Inflammatory macrophage treated with lipopolysaccharide for 4 hours (primary cell): ENCODE data around the gene FANCB.
A peak's percentile ranks its signal among the peaks of the same experiment; 100 is the strongest.

Experiments used
- DNase-seq: peaks from one replicate; pipeline ENCODE4 v3.0.0-alpha.2; 2020

Gene FANCB

GRCh38 chrX:14872851-14873675 is at the start of gene FANCB, which contains the start of gene MOSPD2:
Gene FANCB, minus strand, starts transcription at chrX:14873069. Its CDS starts 7,559 bp downstream, at chrX:14865510.
Gene MOSPD2, plus strand, starts transcription at chrX:14873421. Its CDS starts 108 bp downstream, at chrX:14873529.
- peak; percentile 94 for DNase-seq

- DNase-seq: no peak
Measured at GRCh38 chrX:14922437-14922836, 49.6 kb upstream of the FANCB start.

DNA sequence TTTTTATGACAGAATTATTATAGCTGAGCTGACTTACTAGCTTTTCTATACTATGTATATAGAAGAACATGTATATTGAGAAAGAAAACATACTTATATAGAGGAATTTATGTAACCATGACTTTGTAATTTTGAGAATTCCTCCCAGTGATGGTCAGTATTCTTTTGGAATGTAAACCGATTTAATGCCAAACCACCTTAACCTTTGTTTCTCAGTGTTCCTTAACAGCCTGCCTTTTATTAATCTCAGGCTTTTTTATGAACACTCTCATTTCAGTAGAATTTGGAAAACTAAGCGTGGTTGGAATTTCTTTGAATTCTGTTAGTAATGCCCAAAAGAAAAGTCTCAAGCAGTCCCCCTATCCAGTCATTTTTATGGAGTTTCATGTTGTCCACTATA is 47.3 kb upstream of the FANCB start:
- DNase-seq: no peak

DNA sequence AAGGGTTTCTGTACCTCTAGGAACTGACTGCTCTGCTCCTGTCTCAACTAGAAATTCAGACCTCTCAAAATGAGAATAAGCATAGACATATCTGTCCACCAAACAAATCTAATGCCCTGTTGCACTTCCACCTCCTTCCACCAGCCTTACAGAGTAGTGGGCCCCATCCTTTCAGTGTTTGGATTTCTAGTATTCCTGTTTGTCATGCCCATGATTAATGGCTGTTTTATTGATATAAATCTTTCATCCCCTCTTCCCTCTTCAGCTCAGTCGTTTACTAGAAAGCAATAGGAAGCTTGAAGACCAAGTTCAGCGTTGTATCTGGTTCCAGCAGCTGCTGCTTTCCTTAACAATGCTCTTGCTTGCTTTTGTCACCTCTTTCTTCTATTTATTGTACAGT is 46.5 kb upstream of the FANCB start:
- DNase-seq: no peak

- DNase-seq: no peak
Measured at GRCh38 chrX:14916017-14916674, 43.3 kb upstream of the FANCB start.

- no peak for DNase-seq
Measured at GRCh38 chrX:14915596-14915995, 42.7 kb upstream of the FANCB start.

GRCh38 chrX:14913241-14913640 is 40.4 kb upstream of the FANCB start:
- DNase-seq: no peak

DNA sequence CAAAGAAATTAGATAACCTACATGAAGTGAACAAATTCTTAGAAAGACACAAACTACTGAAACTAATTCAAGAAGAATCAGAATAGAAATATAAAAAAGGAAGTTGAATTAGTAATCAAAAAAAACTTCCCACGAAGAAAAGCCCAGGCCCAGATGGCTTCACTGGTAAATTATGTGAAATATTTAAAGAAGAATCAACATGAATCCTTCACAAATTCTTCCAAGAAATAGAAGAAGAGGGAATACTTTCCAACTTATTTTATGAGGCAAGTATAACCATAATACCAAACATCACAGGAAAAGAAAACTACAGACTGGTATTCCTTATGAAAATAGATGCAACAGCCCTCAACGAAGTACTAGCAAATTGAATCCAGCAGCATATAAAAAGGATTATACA is 31.0 kb upstream of the FANCB start:
- DNase-seq: peak; percentile 24

DNA sequence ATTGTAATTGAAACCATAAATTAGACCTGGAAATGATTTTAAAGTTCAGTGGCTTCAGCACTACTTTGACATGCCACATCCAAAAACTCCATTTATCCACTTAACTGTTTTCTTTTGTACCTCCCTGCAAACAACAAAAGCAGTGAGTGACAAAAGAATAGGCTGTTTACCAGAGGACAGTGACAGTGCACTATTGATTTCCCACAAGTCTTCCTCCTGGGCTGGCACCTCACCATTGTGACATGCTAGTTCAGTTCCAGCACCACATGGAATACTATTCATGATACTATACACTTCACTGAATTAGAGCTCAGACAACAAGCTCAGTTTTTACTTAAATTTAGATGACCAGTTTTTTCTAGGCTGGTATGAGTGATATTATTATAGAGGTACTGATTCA is 29.7 kb upstream of the FANCB start:
- DNase-seq: no peak

DNA sequence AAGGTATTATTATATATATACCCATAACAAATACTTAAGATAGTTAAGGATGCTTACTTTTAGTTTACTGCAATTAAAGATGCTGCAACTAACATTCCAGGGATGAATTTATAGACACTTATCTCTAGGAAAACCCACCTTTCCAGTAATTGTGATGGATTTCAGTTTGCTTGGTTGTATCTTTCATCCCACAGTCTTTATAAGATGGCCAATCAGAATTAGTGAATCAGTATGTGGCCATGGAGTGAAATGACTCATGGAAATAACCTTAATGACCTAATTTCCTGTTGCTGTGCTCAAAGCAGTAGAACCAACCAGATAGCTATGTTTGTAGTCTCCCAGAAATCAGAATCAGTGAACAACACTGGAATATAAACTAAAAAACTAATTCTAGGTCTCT is 26.7 kb upstream of the FANCB start:
- DNase-seq: peak; percentile 66

DNA sequence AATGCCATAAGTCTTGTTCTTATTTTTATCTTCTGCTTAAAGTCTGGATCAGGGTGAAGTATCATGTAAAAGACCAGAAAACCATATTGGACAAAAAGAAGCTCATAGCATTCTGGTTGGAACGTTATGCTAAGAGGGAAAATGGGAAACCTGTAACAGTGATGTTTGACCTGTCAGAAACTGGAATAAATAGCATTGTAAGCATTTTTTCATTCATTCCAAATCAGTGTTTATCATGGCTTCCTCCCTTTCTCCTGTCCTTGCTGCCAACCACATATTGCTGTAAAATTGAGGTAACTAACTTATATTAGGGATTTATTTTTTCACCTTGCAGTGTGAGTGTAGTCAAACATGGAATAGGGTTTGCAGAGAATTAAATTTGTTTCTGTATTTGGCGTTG is 24.2 kb upstream of the FANCB start:
- DNase-seq: no peak

GRCh38 chrX:14896273-14896672 is 23.4 kb upstream of the FANCB start:
- no peak for DNase-seq

DNA sequence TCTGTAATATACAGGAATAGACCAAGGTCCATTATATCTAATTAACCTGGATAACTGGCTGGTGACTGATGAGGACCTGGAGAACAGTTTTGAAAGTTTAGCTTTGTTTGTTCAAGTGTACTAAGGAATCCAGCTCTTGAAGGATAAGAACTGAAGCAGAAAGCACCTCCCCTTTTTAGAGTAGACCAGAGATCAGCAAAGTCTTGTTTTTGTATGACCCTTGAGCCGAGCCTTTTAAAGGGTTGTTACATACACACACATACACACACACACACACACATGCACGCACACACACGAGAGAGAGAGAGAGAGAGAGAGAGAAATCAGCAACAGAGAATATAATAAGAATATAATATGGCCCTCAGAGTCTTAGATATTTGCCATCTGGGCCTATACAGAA is 13.4 kb upstream of the FANCB start:
- DNase-seq: no peak

DNA sequence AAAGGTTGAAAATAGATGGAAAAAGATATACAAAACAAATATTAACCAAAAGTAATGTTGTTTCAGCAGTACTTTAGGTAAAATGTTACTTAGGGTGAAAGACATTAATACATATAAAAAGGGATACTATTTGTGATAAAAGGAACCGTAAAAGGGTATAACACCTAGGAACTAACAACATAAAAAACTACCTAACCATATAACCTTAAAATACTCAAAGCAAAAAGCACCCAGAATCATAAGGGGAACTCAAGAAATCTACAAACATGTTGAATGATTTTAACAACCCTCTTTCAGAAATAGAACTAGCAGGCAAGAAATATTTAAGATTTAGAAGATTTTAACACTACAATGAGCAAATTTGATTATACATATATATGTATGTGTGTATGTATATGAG is 11.8 kb upstream of the FANCB start:
- no peak for DNase-seq

- DNase-seq: no peak
Measured at GRCh38 chrX:14883826-14884225, 11.0 kb upstream of the FANCB start.

DNA sequence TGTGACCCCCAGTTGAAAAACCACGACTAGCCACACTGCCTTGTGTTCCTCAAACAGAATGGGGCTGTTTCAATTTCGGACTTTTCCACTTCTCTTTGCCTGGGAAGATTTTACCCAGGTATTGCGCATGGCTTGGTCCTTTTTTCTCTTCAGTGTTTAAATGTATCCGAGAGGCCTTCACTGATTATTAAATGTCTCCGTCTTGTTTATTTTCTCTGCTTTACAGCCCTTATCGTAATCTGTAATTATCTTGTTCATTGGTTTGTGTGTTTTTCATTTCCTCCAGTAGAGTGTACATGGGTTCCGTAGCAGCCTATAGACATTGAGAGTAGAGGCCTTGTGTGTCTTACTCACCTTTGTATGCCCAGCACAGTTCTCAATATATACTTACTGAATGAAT is 2.8 kb upstream of the FANCB start:
- DNase-seq: no peak

- DNase-seq: no peak
Measured at GRCh38 chrX:14873676-14874049, 794 bp upstream of the FANCB start.

- no peak for DNase-seq
Measured at GRCh38 chrX:14872355-14872754, 514 bp downstream of the FANCB start.

GRCh38 chrX:14871767-14872166 is 1.1 kb downstream of the FANCB start:
- no peak for DNase-seq

DNA sequence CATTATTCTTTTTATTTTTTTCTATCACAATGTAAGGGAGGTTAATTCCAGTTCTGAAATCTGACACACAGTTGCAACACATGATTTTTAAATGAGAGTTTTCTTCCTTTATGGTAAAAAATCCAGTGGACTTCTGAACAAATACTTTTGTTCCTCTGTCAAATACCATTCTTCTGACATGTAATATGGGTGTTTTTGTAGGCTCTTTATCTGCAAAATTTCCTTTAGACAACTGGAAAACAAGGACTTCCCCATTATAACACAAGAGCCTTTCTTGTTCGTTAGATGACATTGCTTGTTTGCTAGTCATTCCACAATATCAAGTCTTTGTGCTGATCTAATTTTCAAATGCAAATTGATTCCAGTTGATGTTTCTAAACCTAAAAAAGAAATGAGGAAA is 7.7 kb downstream of the FANCB start:
- no peak for DNase-seq

- DNase-seq: no peak
Measured at GRCh38 chrX:14864631-14865030, 8.2 kb downstream of the FANCB start.

- DNase-seq: no peak
Measured at GRCh38 chrX:14851526-14851925, 21.3 kb downstream of the FANCB start.

DNA sequence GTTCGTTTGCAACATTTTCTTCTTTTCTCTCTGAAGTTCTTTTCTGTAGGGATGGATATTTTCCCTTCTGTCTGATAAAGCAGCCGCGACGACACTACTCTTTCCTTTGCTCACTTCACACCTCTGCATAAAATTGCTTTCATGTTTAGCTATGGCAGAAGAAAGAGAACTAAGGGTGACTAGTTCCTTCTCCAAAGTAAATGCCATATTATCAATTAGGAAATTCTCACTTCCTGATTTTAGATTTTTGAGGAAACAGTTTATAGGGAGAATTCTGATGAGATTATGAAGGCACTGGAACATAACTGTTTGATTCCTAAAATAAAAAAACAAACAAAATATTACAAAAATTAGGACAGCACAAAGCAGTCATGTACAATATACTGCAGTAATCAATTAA is 29.2 kb downstream of the FANCB start:
- DNase-seq: peak; percentile 61

GRCh38 chrX:14837155-14837554 is 35.7 kb downstream of the FANCB start:
- no peak for DNase-seq

- no peak for DNase-seq
Measured at GRCh38 chrX:14832586-14832985, 40.3 kb downstream of the FANCB start.
